Measurements from ENCODE around the gene ERC2. TPM values are rescaled to one million over a fixed set of nuclear protein-coding genes. Genes with fewer than 3 reads are reported as not detected.

The ERC2 gene
- total and polyA plus RNA-seq, 2 of the 8 experiments (the other 6 are each of a cell fraction or from before 2014, with no cell fraction given), result 16.4 to 22.8 TPM

GRCh38 chr3:55804170-55805095 is 663.8 kb downstream of the ERC2 start:
- Histone ChIP-seq H2AK5ac (ENCODE audit: low read depth, low read length) (no peak overlapping the region), H3K18ac (ENCODE audit: extremely low read depth, low read length) (no peak overlapping the region), H2BK5ac (ENCODE audit: low read depth, low read length) (no peak overlapping the region), H2BK15ac (ENCODE audit: low read length) (no peak overlapping the region), H3K36me3 (ENCODE audit: control insufficient read depth in 2 of 4, insufficient read depth in 4 of 4, low read length in 3 of 4) (no peaks in the 10 kb centered on the region), H3K4me1 (replicated peaks in 1 of 4; ENCODE audit: control insufficient read depth in 3 of 4, insufficient read depth in 4 of 4, low read length in 3 of 4) (no peaks in the 10 kb centered on the region), H3K27me3 (replicated peaks in 1 of 4; ENCODE audit: control insufficient read depth in 3 of 4, extremely low read depth in 1 of 4, insufficient read depth in 3 of 4, low read length in 3 of 4) (no peaks in the 10 kb centered on the region), H3K9ac (replicated peaks in 1 of 4; ENCODE audit: extremely low read depth in 1 of 4, low read depth in 3 of 4, low read length in 3 of 4) (no peak overlapping the region), H4K91ac (replicated peaks; ENCODE audit: insufficient read length, low read length) (no peak overlapping the region), H2BK12ac (ENCODE audit: low read depth, low read length) (no peak overlapping the region), H2BK120ac (replicated peaks; ENCODE audit: low read depth, low read length) (no peak overlapping the region), H3K79me1 (ENCODE audit: low read depth, low read length) (no peaks in the 10 kb centered on the region), H3K56ac (replicated peaks; ENCODE audit: insufficient read length, low read depth, low read length) (no peak overlapping the region), H3K4ac (replicated peaks; ENCODE audit: insufficient read length, low read depth, low read length) (no peak overlapping the region), H3K4me3 (ENCODE audit: extremely low read depth in 1 of 4, insufficient read depth in 2 of 4, low read depth in 3 of 4, low read length in 4 of 4) (no peak overlapping the region), H3K9me3 (ENCODE audit: insufficient read depth in 2 of 2, low read depth in 1 of 2, low read length in 1 of 2) (no peaks in the 10 kb centered on the region), H3K79me2 (ENCODE audit: control insufficient read depth in 1 of 2, insufficient read depth in 2 of 2, low read length in 2 of 2) (no peaks in the 10 kb centered on the region), H3K23ac (ENCODE audit: insufficient read length) (no peak overlapping the region), H3K23me2 (ENCODE audit: low read depth, low read length) (no peaks in the 10 kb centered on the region), H3K14ac (ENCODE audit: insufficient read length) (no peak overlapping the region), H4K20me1 (replicated peaks in 1 of 2; ENCODE audit: control insufficient read depth in 1 of 2, insufficient read depth in 2 of 2, low read length in 2 of 2) (no peaks in the 10 kb centered on the region), H4K8ac (ENCODE audit: extremely low read depth, insufficient read depth, low read length) (no peak overlapping the region), H3K4me2 (ENCODE audit: insufficient read depth in 1 of 2, low read depth in 2 of 2, low read length in 2 of 2) (no peak overlapping the region), H2AFZ (ENCODE audit: low read length) (no peak overlapping the region), H4K5ac (ENCODE audit: insufficient read length, low read depth, low read length) (no peak overlapping the region), H3K27ac (ENCODE audit: low read depth, low read length) (no peak overlapping the region), H2BK20ac (ENCODE audit: low read length) (no peak overlapping the region)
- DNase-seq (ENCODE audit: low read depth in 1 of 2, low spot score in 2 of 2) (no peak), FAIRE-seq (peak; percentile 68)
- 76% methylated on average over 7 of the region's 7 CpGs; no CpG with 5 or more reads in 1 of the 2 experiments for WGBS, 2 experiments (ENCODE audit: extremely low coverage in 1 of 2, insufficient coverage in 1 of 2, insufficient read length in 1 of 2, insufficient replicate concordance in 2 of 2, low coverage in 1 of 2, low lambda C conversion rate in 2 of 2, missing lambda C conversion rate in 1 of 2)
- ChIA-PET POLR2A (ENCODE audit: partially characterized antibody) (no interaction called here), CTCF (ENCODE audit: partially characterized antibody) (interaction anchor here (1.5 to 2.2 kb wide), 2 partner anchors 93 to 200 kb away, joined by 3 to 6 read pairs; no protein-coding TSS in a partner anchor)
- TF ChIP-seq RAD21 (IDR thresholded peaks at IDR 0.05 in 1 of 2, conservative IDR thresholded peaks at IDR 0.05 in 1 of 2; ENCODE audit: low read depth in 2 of 2, low read length in 2 of 2) (peak; percentile 44 to 54), PHF8 (conservative IDR thresholded peaks at IDR 0.05; ENCODE audit: low read depth, low read length) (no peak), CBX8 (IDR thresholded peaks at IDR 0.05; ENCODE audit: borderline replicate concordance, low read depth, low read length) (no peak)
- TF ChIP-seq, protein P1, sequence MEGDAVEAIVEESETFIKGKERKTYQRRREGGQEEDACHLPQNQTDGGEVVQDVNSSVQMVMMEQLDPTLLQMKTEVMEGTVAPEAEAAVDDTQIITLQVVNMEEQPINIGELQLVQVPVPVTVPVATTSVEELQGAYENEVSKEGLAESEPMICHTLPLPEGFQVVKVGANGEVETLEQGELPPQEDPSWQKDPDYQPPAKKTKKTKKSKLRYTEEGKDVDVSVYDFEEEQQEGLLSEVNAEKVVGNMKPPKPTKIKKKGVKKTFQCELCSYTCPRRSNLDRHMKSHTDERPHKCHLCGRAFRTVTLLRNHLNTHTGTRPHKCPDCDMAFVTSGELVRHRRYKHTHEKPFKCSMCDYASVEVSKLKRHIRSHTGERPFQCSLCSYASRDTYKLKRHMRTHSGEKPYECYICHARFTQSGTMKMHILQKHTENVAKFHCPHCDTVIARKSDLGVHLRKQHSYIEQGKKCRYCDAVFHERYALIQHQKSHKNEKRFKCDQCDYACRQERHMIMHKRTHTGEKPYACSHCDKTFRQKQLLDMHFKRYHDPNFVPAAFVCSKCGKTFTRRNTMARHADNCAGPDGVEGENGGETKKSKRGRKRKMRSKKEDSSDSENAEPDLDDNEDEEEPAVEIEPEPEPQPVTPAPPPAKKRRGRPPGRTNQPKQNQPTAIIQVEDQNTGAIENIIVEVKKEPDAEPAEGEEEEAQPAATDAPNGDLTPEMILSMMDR (IDR thresholded peaks at IDR 0.05; ENCODE audit: control extremely low read depth in 1 of 3, insufficient read depth in 1 of 3, low read depth in 1 of 3, low read length in 3 of 3), result peak in 2 of 3 experiments; percentile 17 to 24; a peak in 2 of 4 replicates

Measured in H1 (cell line).